Panc1 (cell line): Measurements from ENCODE around the gene FGGY.

Source experiments
- CTCF ChIP-seq: fragments of 450-650 bp; IDR thresholded peaks from 2 replicates; pipeline ENCODE4 v1.5.1; 2017; ENCODE audit warnings: mild to moderate bottlenecking
- REST ChIP-seq, 2 experiments: IDR thresholded peaks; 2 replicates each; pipeline ENCODE4 v1.6.1; 2011 to 2012; ENCODE audit warnings: low read depth in 2 of 2, control low read depth in 1 of 2, low read length in 1 of 2, mild to moderate bottlenecking in 1 of 2, moderate library complexity in 1 of 2; ENCODE audit not compliant: insufficient read depth in 1 of 2

- no peak for TF ChIP-seq CTCF
- TF ChIP-seq REST (IDR thresholded peaks at IDR 0.05; ENCODE audit: insufficient read depth in 1 of 2, low read depth in 2 of 2, low read length in 1 of 2): no peak
Observed at GRCh38 chr1:59478822-59479221, 181.9 kb downstream of the FGGY start.
